HepG2 (cell line): ENCODE results near the gene NKD1. TPM values are rescaled to one million over a fixed set of nuclear protein-coding genes. Genes with fewer than 3 reads are reported as not detected.
A peak's percentile ranks its signal among the peaks of the same experiment; 100 is the strongest.

Experiments
- ATF1 ChIP-seq: IDR thresholded peaks from 2 replicates; pipeline ENCODE4 v1.6.1; 2016; ENCODE audit warnings: mild to moderate bottlenecking, control low read depth
- ATF7-NPFF ChIP-seq: sonication (generic); formaldehyde crosslinking; IDR thresholded peaks from 2 replicates; pipeline ENCODE4 v1.8.1; 2023; ENCODE audit warnings: mild to moderate bottlenecking, low read depth, missing genetic modification reagents, moderate library complexity
- BORCS8-MEF2B ChIP-seq: sonication (generic); formaldehyde crosslinking; IDR thresholded peaks from 2 replicates; pipeline ENCODE4 v1.8.0; 2022; ENCODE audit warnings: mild to moderate bottlenecking, missing genetic modification reagents
- CREB1 ChIP-seq, 2 experiments: fragments of 450-650 bp in 1 of 2; IDR thresholded peaks; 2 replicates each; pipeline ENCODE4 v1.6.1; 2016 to 2017; ENCODE audit warnings: control low read depth in 1 of 2, mild to moderate bottlenecking in 1 of 2, missing compliant biosample characterization in 1 of 2, missing genetic modification characterization in 1 of 2
- EHMT2 ChIP-seq: fragments of 200-600 bp; sonication (generic); IDR thresholded peaks from 2 replicates; pipeline ENCODE4 v1.7.0; 2017; ENCODE audit warnings: antibody characterized with exemption, low read depth, low read length, borderline replicate concordance
- FOSL1 ChIP-seq: sonication (generic); formaldehyde crosslinking; IDR thresholded peaks from 2 replicates; pipeline ENCODE4 v1.9.0; 2021; ENCODE audit warnings: missing genetic modification reagents, borderline replicate concordance
- FOXO1 ChIP-seq: sonication (generic); formaldehyde crosslinking; IDR thresholded peaks from 2 replicates; pipeline ENCODE4 v1.4.0; 2020; ENCODE audit warnings: missing genetic modification reagents
- LCORL ChIP-seq, 2 experiments: fragments of 450-650 bp in 1 of 2; sonication (generic) in 1 of 2; formaldehyde crosslinking in 1 of 2; IDR thresholded peaks; 2 replicates each; pipeline versions ENCODE4 v1.5.0 to v1.6.1; 2017 to 2020; ENCODE audit warnings: antibody characterized with exemption in 1 of 2, missing genetic modification reagents in 1 of 2
- MXD4 ChIP-seq: IDR thresholded peaks from 2 replicates; pipeline ENCODE4 v1.6.1; 2016; ENCODE audit warnings: mild to moderate bottlenecking, missing biosample characterization, missing genetic modification reagents
- SIX4 ChIP-seq: sonication (generic); formaldehyde crosslinking; IDR thresholded peaks from 2 replicates; pipeline ENCODE4 v1.4.0; 2020; ENCODE audit warnings: missing genetic modification reagents
- SMAD3 ChIP-seq: sonication (generic); formaldehyde crosslinking; IDR thresholded peaks from 2 replicates; pipeline ENCODE4 v1.4.0; 2020; ENCODE audit warnings: missing genetic modification reagents
- ZHX1 ChIP-seq: sonication (generic); formaldehyde crosslinking; IDR thresholded peaks from 2 replicates; pipeline ENCODE4 v1.8.1; 2022; ENCODE audit warnings: low read depth, mild to moderate bottlenecking, missing genetic modification reagents
- ZNF274 ChIP-seq: sonication (generic); formaldehyde crosslinking; IDR thresholded peaks from 2 replicates; pipeline ENCODE4 v1.5.1; 2020; ENCODE audit warnings: mild to moderate bottlenecking, missing genetic modification reagents
- ZNF468 ChIP-seq: sonication (generic); formaldehyde crosslinking; IDR thresholded peaks from 2 replicates; pipeline ENCODE4 v1.8.0; 2022; ENCODE audit warnings: mild to moderate bottlenecking, moderate library complexity, missing genetic modification reagents
- ZNF543 ChIP-seq: sonication (generic); formaldehyde crosslinking; IDR thresholded peaks from 2 replicates; pipeline ENCODE4 v1.4.0; 2020; ENCODE audit warnings: mild to moderate bottlenecking, missing genetic modification reagents
- ZNF720 ChIP-seq: sonication (generic); formaldehyde crosslinking; IDR thresholded peaks from 2 replicates; pipeline ENCODE4 v1.4.0; 2020; ENCODE audit warnings: missing genetic modification reagents
- ZNF768 ChIP-seq: sonication (generic); formaldehyde crosslinking; IDR thresholded peaks from 2 replicates; pipeline ENCODE4 v1.4.0; 2020; ENCODE audit warnings: missing genetic modification reagents
- ZNF878 ChIP-seq: sonication (generic); formaldehyde crosslinking; IDR thresholded peaks from 2 replicates; pipeline ENCODE4 v1.8.1; 2023; ENCODE audit warnings: mild to moderate bottlenecking, missing genetic modification reagents, moderate library complexity
- polyA plus RNA-seq, 8 experiments: library from polyadenylated mRNA; depleted of rRNA in 3 of 8; stranded (reverse) in 7 of 8; unstranded in 1 of 8; fragments of >200 nt; fragmentation: Illumina TruSeq in 4 of 8; extraction: Trizol in 4 of 8; gene quantifications; 2 replicates each; pipeline versions ENCODE4 v1.2.1 to v1.2.3, GENCODE V29; 2011 to 2016; ENCODE audit warnings: low read depth in 4 of 8, missing spikeins in 1 of 8, mixed read lengths in 1 of 8; ENCODE audit not compliant: insufficient read depth in 1 of 8
- total RNA-seq, 5 experiments: library from RNA; depleted of rRNA; stranded (reverse); fragments of >200 nt; fragmentation: Illumina TruSeq; extraction: Trizol; gene quantifications; 2 replicates each; pipeline ENCODE4 v1.2.3, GENCODE V29; 2016; ENCODE audit warnings: low read depth in 1 of 5
- TF ChIP-seq, protein P1 (sequence below), 2 experiments: fragments of 450-650 bp in 1 of 2; sonication (generic) in 1 of 2; formaldehyde crosslinking; IDR thresholded peaks; 2 replicates each; pipeline versions ENCODE4 v1.5.0 to v1.8.0; 2020 to 2022; ENCODE audit warnings: mild to moderate bottlenecking in 1 of 2, missing genetic modification reagents in 1 of 2

Gene NKD1
- total and polyA plus RNA-seq, 2 of the 13 experiments (the other 11 are each of a cell fraction or from before 2014, with no cell fraction given), result 70.4 to 121 TPM

DNA sequence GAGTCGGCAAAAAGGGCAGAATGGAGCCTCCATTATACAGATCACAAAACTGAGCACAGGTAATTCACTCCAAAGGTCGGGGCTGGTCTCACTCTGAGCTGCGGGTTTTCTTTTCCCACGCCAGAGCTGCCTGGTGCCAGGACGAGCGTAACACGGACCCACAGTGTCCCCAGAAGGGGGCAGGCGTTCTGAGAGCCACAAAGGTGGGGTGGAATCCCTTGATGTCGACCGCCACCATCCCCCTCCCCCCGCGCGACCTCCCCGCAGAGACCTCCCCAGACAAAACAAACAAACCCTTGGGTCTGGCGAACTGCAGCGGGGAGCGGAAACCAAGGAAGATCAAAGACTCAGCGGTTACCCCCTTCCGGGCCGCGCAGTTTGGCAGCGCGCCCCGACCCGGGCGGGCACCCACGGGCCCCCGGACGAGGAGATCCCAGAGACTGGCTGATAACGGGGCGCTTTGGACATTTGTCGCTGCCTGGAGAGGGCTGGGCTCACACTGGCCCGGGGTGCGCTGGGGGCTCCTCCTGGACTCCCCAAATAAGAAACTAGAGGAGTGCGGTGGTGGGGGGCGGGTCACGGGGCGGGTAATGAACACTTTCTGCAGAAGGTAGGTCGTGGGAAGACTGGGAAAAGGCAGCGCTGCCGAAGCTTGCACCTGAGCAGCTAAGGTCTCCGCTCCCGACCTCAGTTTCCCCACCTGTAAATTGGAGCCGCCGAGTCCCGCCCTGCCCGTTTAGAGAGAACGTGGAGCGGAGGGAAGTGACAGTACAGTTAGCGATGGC is 664 bp upstream of the NKD1 start (continued):
- TF ChIP-seq, protein P1, sequence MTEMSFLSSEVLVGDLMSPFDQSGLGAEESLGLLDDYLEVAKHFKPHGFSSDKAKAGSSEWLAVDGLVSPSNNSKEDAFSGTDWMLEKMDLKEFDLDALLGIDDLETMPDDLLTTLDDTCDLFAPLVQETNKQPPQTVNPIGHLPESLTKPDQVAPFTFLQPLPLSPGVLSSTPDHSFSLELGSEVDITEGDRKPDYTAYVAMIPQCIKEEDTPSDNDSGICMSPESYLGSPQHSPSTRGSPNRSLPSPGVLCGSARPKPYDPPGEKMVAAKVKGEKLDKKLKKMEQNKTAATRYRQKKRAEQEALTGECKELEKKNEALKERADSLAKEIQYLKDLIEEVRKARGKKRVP (CRISPR knock-in tag; IDR thresholded peaks at IDR 0.05), result 0 out of 4 replicates have a peak, but pooled peaks of 1 of the 2 experiments have one; percentile 32
- TF ChIP-seq EHMT2 (no peak), LCORL (IDR thresholded peaks at IDR 0.05) (no peak), LCORL (CRISPR knock-in tag; IDR thresholded peaks at IDR 0.05) (peak; percentile 95), BORCS8-MEF2B (CRISPR knock-in tag) (0 out of 2 replicates have a peak, but pooled peaks have one; percentile 31), FOXO1 (peak; percentile 70), ZNF274 (CRISPR knock-in tag) (no peak), ZNF878 (CRISPR knock-in tag) (no peak; the same call in 1 of the 2 replicates), ZNF768 (CRISPR knock-in tag) (peak; percentile 73; the same call in 1 of the 2 replicates), ZNF543 (CRISPR knock-in tag) (peak; percentile 95), ZNF468 (no peak), ATF7-NPFF (CRISPR knock-in tag) (0 out of 2 replicates have a peak, but pooled peaks have one; percentile 23), FOSL1 (CRISPR knock-in tag) (no peak), SMAD3 (CRISPR knock-in tag) (0 out of 2 replicates have a peak, but pooled peaks have one; percentile 57), ZHX1 (CRISPR knock-in tag) (no peak), SIX4 (CRISPR knock-in tag) (peak; percentile 39), ATF1 (CRISPR knock-in tag) (no peak), MXD4 (no peak), CREB1 (IDR thresholded peaks at IDR 0.05) (no peak), CREB1 (CRISPR knock-in tag; IDR thresholded peaks at IDR 0.05) (no peak; the same call in 1 of the 2 replicates), ZNF720 (no peak)
